ENCODE measurements around the gene COL4A2. TPM values are rescaled to one million over a fixed set of nuclear protein-coding genes. Genes with fewer than 3 reads are reported as not detected.

The COL4A2 gene
- total RNA-seq, 1 donor from 2014 or later = 1,414 TPM

- no peak overlapping the region for H3K4me3 ChIP-seq (ENCODE audit: insufficient read depth, low read depth, low read length)
- TF ChIP-seq CTCF (IDR thresholded peaks at IDR 0.05; ENCODE audit: insufficient read depth, low read depth, low read length) = no peak
- no peak for TF ChIP-seq EZH2 (IDR thresholded peaks at IDR 0.05; ENCODE audit: insufficient read depth, low read length)
- no peak overlapping the region for H2AFZ ChIP-seq (ENCODE audit: low read depth, low read length)
- no peaks in the 10 kb centered on the region for H3K9me3 ChIP-seq (ENCODE audit: insufficient read depth, low read depth, low read length)
- peaks cover 7% of the 10 kb centered on the region for H3K4me1 ChIP-seq (ENCODE audit: insufficient read depth, low read length)
- peaks cover 50% of the 10 kb centered on the region for H3K4me1 Mint-ChIP-seq (ENCODE audit: low read depth, unreplicated experiment)
- H3K27me3 Mint-ChIP-seq (ENCODE audit: low read depth, unreplicated experiment) = no peaks in the 10 kb centered on the region
- DNase-seq (ENCODE audit: low read depth) = no peak
- no peaks in the 10 kb centered on the region for H3K27me3 ChIP-seq (ENCODE audit: insufficient read depth, low read length)
- H4K20me1 ChIP-seq (ENCODE audit: insufficient read depth, low read length) = peaks cover 100% of the 10 kb centered on the region
- H3K36me3 Mint-ChIP-seq (ENCODE audit: low read depth, unreplicated experiment) = peaks cover 25% of the 10 kb centered on the region
- no peak overlapping the region for H3K4me2 ChIP-seq (ENCODE audit: low read length)
- H3K27ac ChIP-seq (ENCODE audit: low read depth, low read length) = no peak overlapping the region
- H3K9me3 Mint-ChIP-seq (ENCODE audit: unreplicated experiment) = no peaks in the 10 kb centered on the region
- peaks cover 100% of the 10 kb centered on the region for H3K79me2 ChIP-seq (ENCODE audit: insufficient read depth, low read length)
- H3K36me3 ChIP-seq (ENCODE audit: insufficient read depth, low read length) = peaks cover 15% of the 10 kb centered on the region
- H3K9ac ChIP-seq (ENCODE audit: low read length) = no peak overlapping the region
- H3K27ac Mint-ChIP-seq (ENCODE audit: unreplicated experiment) = no peak overlapping the region
- H3K4me3 Mint-ChIP-seq (ENCODE audit: unreplicated experiment) = no peak overlapping the region
- no peak for FAIRE-seq
Measured at GRCh38 chr13:110276553-110276950, 30.5 kb upstream of the COL4A2 start.

GRCh38 chr13:110277357-110277975 lies 29.6 kb upstream of the COL4A2 start:
- H3K9me3 ChIP-seq (ENCODE audit: insufficient read depth, low read depth, low read length) = no peaks in the 10 kb centered on the region

More at GRCh38 chr13:110277357-110277975, 29.6 kb upstream of the COL4A2 start:
- TF ChIP-seq EZH2 (IDR thresholded peaks at IDR 0.05; ENCODE audit: insufficient read depth, low read length) (no peak), CTCF (IDR thresholded peaks at IDR 0.05; ENCODE audit: insufficient read depth, low read depth, low read length) (no peak)
- Histone ChIP-seq H3K79me2 (ENCODE audit: insufficient read depth, low read length) (peaks cover 100% of the 10 kb centered on the region), H3K4me1 (ENCODE audit: insufficient read depth, low read length) (peaks cover 7% of the 10 kb centered on the region), H4K20me1 (ENCODE audit: insufficient read depth, low read length) (peaks cover 100% of the 10 kb centered on the region), H3K4me3 (ENCODE audit: insufficient read depth, low read depth, low read length) (no peak overlapping the region), H3K27ac (ENCODE audit: low read depth, low read length) (no peak overlapping the region), H3K9ac (ENCODE audit: low read length) (no peak overlapping the region), H3K4me2 (ENCODE audit: low read length) (no peak overlapping the region), H3K27me3 (ENCODE audit: insufficient read depth, low read length) (no peaks in the 10 kb centered on the region), H2AFZ (ENCODE audit: low read depth, low read length) (no peak overlapping the region), H3K36me3 (ENCODE audit: insufficient read depth, low read length) (peaks cover 19% of the 10 kb centered on the region)
- DNase-seq (ENCODE audit: low read depth) = no peak
- Mint-ChIP-seq H3K27me3 (ENCODE audit: low read depth, unreplicated experiment) (no peaks in the 10 kb centered on the region), H3K4me3 (ENCODE audit: unreplicated experiment) (no peak overlapping the region), H3K9me3 (ENCODE audit: unreplicated experiment) (no peaks in the 10 kb centered on the region), H3K36me3 (ENCODE audit: low read depth, unreplicated experiment) (peaks cover 28% of the 10 kb centered on the region), H3K27ac (ENCODE audit: unreplicated experiment) (no peak overlapping the region), H3K4me1 (ENCODE audit: low read depth, unreplicated experiment) (peaks cover 52% of the 10 kb centered on the region)
- no peak for FAIRE-seq

Measured in astrocyte (in vitro differentiated cells and primary cell).